Skeletal muscle satellite cell (primary cell): ENCODE measurements around the gene SSC5D.

Experiments
- H3K27me3 ChIP-seq: 2 replicates; pipeline ENCODE4 v1.7.0; 2013; ENCODE audit warnings: low read length; ENCODE audit not compliant: control insufficient read depth, insufficient read depth
- H3K36me3 ChIP-seq: 2 replicates; pipeline ENCODE4 v1.7.0; 2013; ENCODE audit warnings: mild to moderate bottlenecking, control low read depth, low read length; ENCODE audit not compliant: insufficient read depth
- H3K4me1 ChIP-seq: 2 replicates; pipeline ENCODE4 v1.7.0; 2013; ENCODE audit warnings: low read length; ENCODE audit not compliant: control insufficient read depth, insufficient read depth
- H3K4me2 ChIP-seq: 2 replicates; pipeline ENCODE4 v1.7.0; 2013; ENCODE audit warnings: mild to moderate bottlenecking, low read length
- H3K4me3 ChIP-seq: 2 replicates; pipeline ENCODE4 v1.7.0; 2013; ENCODE audit warnings: low read length
- H3K9ac ChIP-seq: 2 replicates; pipeline ENCODE4 v1.7.0; 2013; ENCODE audit warnings: mild to moderate bottlenecking, low read depth, low read length, moderate library complexity
- H3K9me3 ChIP-seq: replicated peaks from 2 replicates; pipeline ENCODE4 v1.7.0; 2013; ENCODE audit warnings: mild to moderate bottlenecking, control low read depth, low read length

SSC5D gene

GRCh38 chr19:55478364-55478763 lies 9.9 kb upstream of the SSC5D start:
- H3K9ac ChIP-seq: no peak overlapping the region
- peaks cover 37% of the 10 kb centered on the region for H3K4me1 ChIP-seq
- no peaks in the 10 kb centered on the region for H3K9me3 ChIP-seq
- H3K27me3 ChIP-seq: no peaks in the 10 kb centered on the region
- peaks cover 10% of the 10 kb centered on the region for H3K36me3 ChIP-seq
- H3K4me3 ChIP-seq: no peak overlapping the region
- peak overlapping the region; percentile 80 for H3K4me2 ChIP-seq

GRCh38 chr19:55479045-55479444 lies 9.2 kb upstream of the SSC5D start:
- Histone ChIP-seq H3K4me1 (peaks cover 31% of the 10 kb centered on the region), H3K36me3 (peaks cover 10% of the 10 kb centered on the region), H3K9ac (no peak overlapping the region), H3K4me2 (no peak overlapping the region), H3K27me3 (no peaks in the 10 kb centered on the region), H3K9me3 (no peaks in the 10 kb centered on the region), H3K4me3 (no peak overlapping the region)

GRCh38 chr19:55479451-55480230 lies 8.6 kb upstream of the SSC5D start:
- Histone ChIP-seq H3K4me2 (no peak overlapping the region), H3K9ac (no peak overlapping the region), H3K4me3 (no peak overlapping the region), H3K36me3 (peaks cover 10% of the 10 kb centered on the region), H3K9me3 (no peaks in the 10 kb centered on the region), H3K4me1 (peaks cover 30% of the 10 kb centered on the region), H3K27me3 (no peaks in the 10 kb centered on the region)

GRCh38 chr19:55481148-55481793 lies 7.0 kb upstream of the SSC5D start:
- H3K4me1 ChIP-seq: peaks cover 29% of the 10 kb centered on the region
- H3K4me2 ChIP-seq: no peak overlapping the region
- H3K27me3 ChIP-seq: no peaks in the 10 kb centered on the region
- no peak overlapping the region for H3K4me3 ChIP-seq
- no peak overlapping the region for H3K9ac ChIP-seq
- H3K9me3 ChIP-seq: no peaks in the 10 kb centered on the region
- H3K36me3 ChIP-seq: peaks cover 10% of the 10 kb centered on the region

GRCh38 chr19:55481794-55482155 lies 6.5 kb upstream of the SSC5D start:
- H3K4me2 ChIP-seq: no peak overlapping the region
- H3K4me3 ChIP-seq: no peak overlapping the region
- H3K9ac ChIP-seq: no peak overlapping the region
- H3K4me1 ChIP-seq: peaks cover 34% of the 10 kb centered on the region
- H3K27me3 ChIP-seq: no peaks in the 10 kb centered on the region
- peaks cover 10% of the 10 kb centered on the region for H3K36me3 ChIP-seq
- H3K9me3 ChIP-seq: no peaks in the 10 kb centered on the region

GRCh38 chr19:55482156-55482961 lies 5.9 kb upstream of the SSC5D start:
- H3K4me3 ChIP-seq: no peak overlapping the region
- H3K9me3 ChIP-seq: no peaks in the 10 kb centered on the region
- peaks cover 10% of the 10 kb centered on the region for H3K36me3 ChIP-seq
- no peak overlapping the region for H3K4me2 ChIP-seq
- H3K9ac ChIP-seq: no peak overlapping the region
- H3K4me1 ChIP-seq: peaks cover 40% of the 10 kb centered on the region
- no peaks in the 10 kb centered on the region for H3K27me3 ChIP-seq

- Histone ChIP-seq H3K36me3 (peaks cover 10% of the 10 kb centered on the region), H3K4me3 (no peak overlapping the region), H3K4me1 (peaks cover 41% of the 10 kb centered on the region), H3K27me3 (no peaks in the 10 kb centered on the region), H3K4me2 (no peak overlapping the region), H3K9ac (no peak overlapping the region), H3K9me3 (no peaks in the 10 kb centered on the region)
Measured at GRCh38 chr19:55482967-55483705, 5.1 kb upstream of the SSC5D start.

- Histone ChIP-seq H3K27me3 (no peaks in the 10 kb centered on the region), H3K9ac (peak overlapping the region; percentile 83), H3K4me1 (peaks cover 41% of the 10 kb centered on the region), H3K9me3 (no peaks in the 10 kb centered on the region), H3K4me2 (peak overlapping the region; percentile 95), H3K4me3 (peak overlapping the region; percentile 78), H3K36me3 (peaks cover 10% of the 10 kb centered on the region)
Measured at GRCh38 chr19:55483706-55484592, 4.3 kb upstream of the SSC5D start.

GRCh38 chr19:55484593-55485438 lies 3.4 kb upstream of the SSC5D start, which contains the start of gene NAT14:
NAT14 (plus strand) TSS chr19:55485188; CDS start chr19:55485709, 521 bp downstream.
- peak within 1 kb of the TSS; percentile 78 for H3K4me3 ChIP-seq
- peak within 1 kb of the TSS; percentile 83 for H3K9ac ChIP-seq
- no peaks in the 10 kb centered on the region for H3K9me3 ChIP-seq
- peaks cover 50% of the 10 kb centered on the region for H3K4me1 ChIP-seq
- no peaks in the 10 kb centered on the region for H3K27me3 ChIP-seq
- peaks cover 10% of the 10 kb centered on the region for H3K36me3 ChIP-seq
- peak within 1 kb of the TSS; percentile 95 for H3K4me2 ChIP-seq
